ENCODE data around the gene TM4SF1. TPM values are rescaled to one million over a fixed set of nuclear protein-coding genes. Genes with fewer than 3 reads are reported as not detected.

TM4SF1 gene
- total RNA-seq, 2 donors from 2014 or later: 92.0 to 142 TPM

DNA sequence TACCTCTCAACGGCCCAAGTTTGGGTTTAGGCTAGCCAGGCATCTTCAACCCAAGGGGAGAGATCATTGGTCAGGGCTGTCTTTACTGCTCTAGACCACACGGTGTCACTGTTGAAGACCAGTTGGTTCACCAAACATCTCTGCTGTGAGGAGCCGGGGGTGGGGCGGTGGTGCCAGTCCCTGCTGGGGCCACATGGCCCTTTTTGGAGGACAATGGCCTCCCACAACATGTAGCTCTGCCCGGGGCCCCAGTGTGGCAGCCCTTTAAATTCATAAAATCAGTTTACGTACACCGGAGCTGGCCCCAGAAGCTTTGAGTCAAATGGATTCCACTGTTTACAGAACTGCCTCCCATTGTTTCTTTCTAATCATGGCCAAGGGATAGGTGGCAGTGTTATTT is 24.9 kb downstream of the TM4SF1 start:
- peak in 3 of 4 experiments; percentile 59 to 74 (median 70) for TF ChIP-seq CTCF (IDR thresholded peaks at IDR 0.05)
- TF ChIP-seq POLR2AphosphoS5 (IDR thresholded peaks at IDR 0.05): no peak
- TF ChIP-seq POLR2A (IDR thresholded peaks at IDR 0.05): no peak
- intact Hi-C loops (cut with DNase I): no loop called here

DNA sequence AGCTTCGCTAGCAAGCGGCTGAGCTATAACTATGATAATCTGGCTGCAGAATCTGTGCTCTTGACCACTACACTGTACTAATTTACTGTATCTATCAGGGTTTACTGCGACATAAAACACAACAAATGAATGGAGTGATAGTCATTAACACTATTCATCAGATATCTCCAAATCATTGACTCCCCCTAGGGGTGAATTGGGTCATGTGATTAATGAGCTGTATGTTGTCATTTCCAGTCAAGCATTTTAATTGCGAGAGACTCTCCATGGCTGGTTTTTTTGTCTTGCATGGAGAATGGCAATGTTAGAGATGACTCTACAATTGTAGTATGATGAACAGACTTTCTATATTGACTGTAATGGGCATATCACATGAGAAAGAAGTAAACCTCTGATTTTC is 33.5 kb downstream of the TM4SF1 start:
- no peaks in the 10 kb centered on the region for H3K4me1 ChIP-seq (replicated peaks)
- H3K27me3 ChIP-seq (replicated peaks; ENCODE audit: insufficient read depth): no peaks in the 10 kb centered on the region
- no peak for DNase-seq (ENCODE audit: low spot score)
- no peaks in the 10 kb centered on the region for H3K9me3 ChIP-seq
- WGBS: 89% methylated on average over 4 of the region's 4 CpGs
- H3K27ac ChIP-seq: no peak overlapping the region
- no peak overlapping the region for H3K4me3 ChIP-seq
- no peaks in the 10 kb centered on the region for H3K36me3 ChIP-seq
- TF ChIP-seq CTCF (IDR thresholded peaks at IDR 0.05) (peak in 1 of 4 experiments; percentile 9), POLR2AphosphoS5 (IDR thresholded peaks at IDR 0.05) (no peak)
- intact Hi-C loops (cut with DNase I): no loop called here

More for the DNA sequence above, 24.9 kb downstream of the TM4SF1 start:
- DNase-seq (ENCODE audit: low spot score): peak; percentile 37
- H3K36me3 ChIP-seq: no peaks in the 10 kb centered on the region
- no peaks in the 10 kb centered on the region for H3K27me3 ChIP-seq (replicated peaks; ENCODE audit: insufficient read depth)
- no peak overlapping the region for H3K4me3 ChIP-seq
- H3K4me1 ChIP-seq (replicated peaks): no peaks in the 10 kb centered on the region
- no peak overlapping the region for H3K27ac ChIP-seq
- H3K9me3 ChIP-seq: no peaks in the 10 kb centered on the region
- 32% methylated on average over 7 of the region's 7 CpGs for WGBS

DNA sequence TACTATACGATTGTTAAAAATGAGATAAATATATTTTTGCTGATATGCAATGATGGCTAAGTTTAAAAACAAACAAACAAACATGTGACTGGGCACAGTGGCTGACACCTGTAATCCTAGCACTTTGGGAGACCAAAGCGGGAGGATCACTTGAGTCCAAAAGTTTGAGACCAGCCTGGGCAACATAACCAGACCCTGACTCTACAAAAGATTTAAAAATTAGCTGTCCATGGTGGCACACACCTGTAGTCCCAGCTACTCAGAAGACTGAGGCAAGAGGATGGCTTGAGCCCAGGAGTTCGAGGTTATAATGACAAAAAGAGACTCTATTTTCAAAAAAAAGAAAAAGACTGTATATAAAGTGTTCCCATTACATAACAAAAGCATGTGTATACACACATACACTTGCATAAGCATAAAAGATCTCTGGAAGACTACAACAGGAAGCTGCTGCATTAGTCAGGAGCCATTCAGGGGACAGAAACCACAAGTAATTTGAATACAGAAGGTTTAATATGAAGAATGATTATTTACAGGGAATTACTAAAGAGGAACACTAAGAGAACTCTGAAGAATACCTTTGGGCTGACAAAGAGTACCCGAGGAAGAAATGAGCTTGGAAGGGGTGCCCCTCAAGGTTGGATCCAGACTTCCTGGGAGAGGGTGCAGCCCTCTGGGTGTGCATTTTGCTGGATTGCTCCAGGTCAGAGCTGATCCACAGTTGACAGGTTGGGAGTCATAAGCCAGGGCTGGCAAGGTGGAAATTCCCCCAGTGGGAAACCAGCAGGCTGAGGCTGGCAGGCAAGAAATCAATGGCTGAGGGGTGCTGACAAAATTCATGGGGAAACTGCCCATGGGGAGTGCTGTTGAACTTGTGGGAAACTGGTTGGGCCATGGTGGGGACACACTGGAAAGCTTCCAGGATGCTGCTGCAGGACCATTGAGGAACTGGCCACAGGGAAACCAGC is 34.8 kb downstream of the TM4SF1 start:
- WGBS: 78% methylated on average over 4 of the region's 4 CpGs
- no peak overlapping the region for H3K27ac ChIP-seq
- intact Hi-C loops (cut with DNase I): no loop called here

GRCh38 chr3:149340310-149340933 is 37.0 kb downstream of the TM4SF1 start:
- 14% methylated on average over 1 of the region's 1 CpG for WGBS
- no peaks in the 10 kb centered on the region for H3K36me3 ChIP-seq
- H3K4me3 ChIP-seq: no peak overlapping the region
- peak overlapping the region; percentile 55 to 70 for H3K27ac ChIP-seq
- no peak for TF ChIP-seq POLR2A (IDR thresholded peaks at IDR 0.05)
- TF ChIP-seq CTCF (IDR thresholded peaks at IDR 0.05): no peak
- no peak for TF ChIP-seq POLR2AphosphoS5 (IDR thresholded peaks at IDR 0.05)
- no peaks in the 10 kb centered on the region for H3K9me3 ChIP-seq
- DNase-seq (ENCODE audit: low spot score): no peak
- intact Hi-C loops (cut with DNase I): no loop called here
- no peaks in the 10 kb centered on the region for H3K4me1 ChIP-seq (replicated peaks)
- H3K27me3 ChIP-seq (replicated peaks; ENCODE audit: insufficient read depth): no peaks in the 10 kb centered on the region

More for the DNA sequence above, 34.8 kb downstream of the TM4SF1 start:
- Histone ChIP-seq H3K4me3 (no peak overlapping the region), H3K4me1 (replicated peaks) (no peaks in the 10 kb centered on the region), H3K9me3 (no peaks in the 10 kb centered on the region), H3K27me3 (replicated peaks; ENCODE audit: insufficient read depth) (no peaks in the 10 kb centered on the region), H3K36me3 (no peaks in the 10 kb centered on the region)
- TF ChIP-seq CTCF (IDR thresholded peaks at IDR 0.05) (no peak), POLR2A (IDR thresholded peaks at IDR 0.05) (no peak), POLR2AphosphoS5 (IDR thresholded peaks at IDR 0.05) (no peak)
- DNase-seq (ENCODE audit: low spot score): no peak

Data from prostate gland (tissue), 2 donors.